Endothelial cell of umbilical vein (primary cell): Measurements from ENCODE around the gene ZNF324. TPM values are rescaled to one million over a fixed set of nuclear protein-coding genes. Genes with fewer than 3 reads are reported as not detected.

Source experiments
- BruUV-seq: library from RNA; stranded (reverse); fragments of 400-500 nt; replicated peaks from 2 replicates; lab custom pipeline; 2021; lab: Mats Ljungman, UMichigan
- CTCF ChIA-PET: fragments of 300-600, 350-600 bp; sonication (Branson Sonifier 250); formaldehyde crosslinking; loops from one replicate; lab custom pipeline; 2021; ENCODE audit warnings: antibody characterized with exemption, inconsistent platforms; lab: Charles Lee
- POLR2A ChIA-PET: fragments of 300-600, 350-600 bp; sonication (Branson Sonifier 250); formaldehyde crosslinking; loops from one replicate; lab custom pipeline; 2021; ENCODE audit warnings: antibody characterized with exemption, inconsistent platforms; lab: Charles Lee
- DNase-seq: peaks from one replicate; pipeline ENCODE4 v3.0.0-alpha.2; 2011; ENCODE audit warnings: low read depth, low spot score
- FAIRE-seq: peaks from 2 replicates; lab custom pipeline; 2011; peaks lifted over from hg19 to GRCh38; lab: Jason Lieb, UNC
- H2AFZ ChIP-seq: 2 replicates; pipeline ENCODE4 v1.6.0; 2012; ENCODE audit warnings: low read depth, low read length, control low read depth, inconsistent platforms
- H3K27ac ChIP-seq: 2 replicates; pipeline ENCODE4 v1.5.1; 2011; ENCODE audit warnings: low read depth, mild to moderate bottlenecking, control low read depth, low read length, moderate library complexity; ENCODE audit not compliant: insufficient read depth
- H3K27me3 ChIP-seq, 2 experiments: 2 replicates each; pipeline versions ENCODE4 v1.6.0 to v1.6.1; 2011; ENCODE audit warnings: low read length in 2 of 2, mixed read lengths in 1 of 2; ENCODE audit not compliant: control insufficient read depth in 2 of 2, insufficient read depth in 2 of 2
- H3K36me3 ChIP-seq, 2 experiments: 2 replicates in 1 of 2; 3 replicates in 1 of 2; pipeline ENCODE4 v1.5.1; 2011; ENCODE audit warnings: low read length in 2 of 2, mild to moderate bottlenecking in 1 of 2, moderate library complexity in 1 of 2; ENCODE audit not compliant: control insufficient read depth in 2 of 2, insufficient read depth in 2 of 2; ENCODE audit errors: extremely low read depth in 1 of 2
- H3K4me1 ChIP-seq: 3 replicates; pipeline ENCODE4 v1.5.1; 2011; ENCODE audit warnings: mild to moderate bottlenecking, low read length; ENCODE audit not compliant: control insufficient read depth, insufficient read depth; ENCODE audit errors: extremely low read depth
- H3K4me2 ChIP-seq: 2 replicates; pipeline ENCODE4 v1.6.1; 2011; ENCODE audit warnings: low read length, control low read depth, mixed read lengths; ENCODE audit not compliant: insufficient read depth
- H3K4me3 ChIP-seq, 3 experiments: fragments of 200-600 bp in 1 of 3; sonication (generic), shearing (Covaris generic) in 1 of 3; replicated peaks in 1 of 3; 2 replicates each; pipeline ENCODE4 v1.5.1; 2011 to 2016; ENCODE audit warnings: control low read depth in 3 of 3, low read length in 3 of 3, mild to moderate bottlenecking in 2 of 3, inconsistent platforms in 1 of 3, low read depth in 1 of 3, moderate library complexity in 1 of 3; ENCODE audit not compliant: insufficient read depth in 1 of 3
- H3K79me2 ChIP-seq: 2 replicates; pipeline ENCODE4 v1.6.0; 2012; ENCODE audit warnings: low read length, inconsistent platforms; ENCODE audit not compliant: control insufficient read depth, insufficient read depth
- H3K9ac ChIP-seq: replicated peaks from 2 replicates; pipeline ENCODE3; 2011; ENCODE audit warnings: low read length, control low read depth; ENCODE audit not compliant: insufficient read depth; ENCODE audit errors: extremely low read depth
- H3K9me1 ChIP-seq: replicated peaks from 3 replicates; pipeline ENCODE4 v1.6.0; 2011; ENCODE audit warnings: mild to moderate bottlenecking, low read length; ENCODE audit not compliant: control insufficient read depth, insufficient read depth; ENCODE audit errors: extremely low read depth
- H3K9me3 ChIP-seq: replicated peaks from 2 replicates; pipeline ENCODE4 v1.5.1; 2012; ENCODE audit warnings: low read length, inconsistent platforms; ENCODE audit not compliant: control insufficient read depth, insufficient read depth
- H4K20me1 ChIP-seq: replicated peaks from 2 replicates; pipeline ENCODE3; 2011; ENCODE audit warnings: mild to moderate bottlenecking, low read length; ENCODE audit not compliant: control insufficient read depth, insufficient read depth; ENCODE audit errors: extremely low read depth
- CTCF ChIP-seq, 2 donors: IDR thresholded peaks; 1 replicate in 1 of 2; 2 replicates in 1 of 2; pipeline ENCODE4 v1.5.1; 2011; ENCODE audit warnings: low read length in 2 of 2, mild to moderate bottlenecking in 2 of 2, moderate library complexity in 2 of 2, control low read depth in 1 of 2, inconsistent platforms in 1 of 2, low read depth in 1 of 2; ENCODE audit not compliant: insufficient read depth in 1 of 2; ENCODE audit errors: extremely low read depth in 1 of 2
- EZH2 ChIP-seq: IDR thresholded peaks from 2 replicates; pipeline ENCODE4 v1.6.1; 2012; ENCODE audit warnings: borderline replicate concordance, low read depth, mild to moderate bottlenecking, moderate library complexity, low read length, inconsistent platforms; ENCODE audit not compliant: severe bottlenecking
- FOS ChIP-seq: IDR thresholded peaks from 2 replicates; pipeline ENCODE4 v1.6.1; 2011; ENCODE audit warnings: mild to moderate bottlenecking, low read length, moderate library complexity, borderline replicate concordance; ENCODE audit not compliant: insufficient read depth
- dilution Hi-C: fragments of 300-500 bp; cut with MboI; formaldehyde crosslinking; loops from one replicate; pipeline ENCODE4 v1.15.0; 2019; ENCODE audit warnings: low sequenced_read_pairs; ENCODE audit not compliant: extremely low pct_ligation_motif_present
- intact Hi-C: fragments of 100-400 bp; cut with micrococcal nuclease; formaldehyde crosslinking; loops from one replicate; pipeline ENCODE4 v1.10.0; 2022
- polyA plus RNA-seq, 4 experiments: library from polyadenylated mRNA; depleted of rRNA in 3 of 4; stranded (reverse) in 3 of 4; unstranded in 1 of 4; fragments of >200 nt; gene quantifications; 2 replicates each; pipeline versions ENCODE4 v1.2.1 to v1.2.3, GENCODE V29; 2011 to 2012; ENCODE audit warnings: missing spikeins in 1 of 4
- total RNA-seq: library from RNA; stranded (reverse); gene quantifications from 2 replicates; pipeline ENCODE4 v1.2.3, GENCODE V29; 2021

The ZNF324 gene
- total and polyA plus RNA-seq, 2 donors (not counting 3 experiments of a cell fraction or from before 2014, with no cell fraction given), result 6.4 to 8.7 TPM

DNA sequence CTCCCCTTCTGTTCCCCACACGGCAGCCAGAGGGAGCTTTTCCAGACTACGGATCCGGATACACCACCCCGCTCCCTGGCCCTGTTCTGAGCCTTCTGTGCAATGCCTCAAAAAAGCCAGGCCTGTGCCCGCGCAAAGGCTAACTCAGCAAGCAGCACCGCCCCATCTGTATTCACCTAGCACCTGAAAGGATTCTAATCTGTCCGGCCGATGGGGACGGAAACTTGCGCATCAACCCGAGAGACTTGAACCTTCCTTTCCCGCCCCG, 52.1 kb downstream of the ZNF324 start:
- no peaks in the 10 kb centered on the region for H3K9me1 ChIP-seq
- H3K9ac ChIP-seq, result peak overlapping the region; percentile 91
- H3K9me3 ChIP-seq, result no peaks in the 10 kb centered on the region
- DNase-seq (peak; percentile 80), FAIRE-seq (peak; percentile 90)
- TF ChIP-seq CTCF (IDR thresholded peaks at IDR 0.05; ENCODE audit: extremely low read depth in 1 of 2, insufficient read depth in 1 of 2, low read depth in 1 of 2, low read length in 2 of 2), result peak; percentile 62 to 82
- TF ChIP-seq FOS, result no peak
- TF ChIP-seq EZH2, result no peak
- peak overlapping the region; percentile 67 to 83 (median 73) for H3K4me3 ChIP-seq
- no peaks in the 10 kb centered on the region for H4K20me1 ChIP-seq
- dilution Hi-C loops (no loop called here), intact Hi-C loops (loop anchor here (1.0 to 2.0 kb wide), 9 partner anchors 20 to 300 kb away; partner anchors contain the start of genes CHMP2A, TRIM28 and ZNF544)
- ChIA-PET CTCF (interaction anchor here (0.7 to 4.6 kb wide), 22 partner anchors 8 to 136 kb away, joined by 3 to 111 read pairs (median 6); partner anchors contain the start of genes CHMP2A, MZF1, SLC27A5 and TRIM28), POLR2A (interaction anchor here (2.6 to 3.4 kb wide), 2 partner anchors 25 to 57 kb away, joined by 17 to 20 read pairs; partner anchors contain the start of gene TRIM28)
- peak overlapping the region; percentile 69 for H3K27ac ChIP-seq
- peak overlapping the region; percentile 22 for H3K4me2 ChIP-seq
- H3K36me3 ChIP-seq, result peaks cover 0 to 11% of the 10 kb centered on the region in 2 experiments
- no TSS peak for BruUV-seq
- peaks cover 36% of the 10 kb centered on the region for H3K79me2 ChIP-seq
- H3K27me3 ChIP-seq, result no peaks in the 10 kb centered on the region
- H2AFZ ChIP-seq, result peak overlapping the region; percentile 63
- peaks cover 23% of the 10 kb centered on the region for H3K4me1 ChIP-seq
